Measurements from ENCODE around the gene SUN5. TPM values are rescaled to one million over a fixed set of nuclear protein-coding genes. Genes with fewer than 3 reads are reported as not detected.

SUN5 gene
- total and polyA plus RNA-seq, 2 experiments from 2014 or later, result not detected

GRCh38 chr20:32982617-32983458 is 21.4 kb downstream of the SUN5 start:
- no peaks in the 10 kb centered on the region for H3K9me3 ChIP-seq (ENCODE audit: low read depth)
- H3K36me3 ChIP-seq (replicated peaks; ENCODE audit: insufficient read depth, low read depth), result no peaks in the 10 kb centered on the region
- TF ChIP-seq EZH2phosphoT487 (IDR thresholded peaks at IDR 0.05; ENCODE audit: low read depth, severe bottlenecking, unreplicated experiment), result no peak
- no peak for TF ChIP-seq CTCF (IDR thresholded peaks at IDR 0.05; ENCODE audit: poor library complexity)
- TF ChIP-seq EZH2 (IDR thresholded peaks at IDR 0.05; ENCODE audit: borderline replicate concordance), result no peak
- peak; percentile 53 for DNase-seq (ENCODE audit: low spot score)
- no peak overlapping the region for H3K4me2 ChIP-seq
- H3K4me3 ChIP-seq, result no peak overlapping the region
- no peaks in the 10 kb centered on the region for H4K20me1 ChIP-seq (ENCODE audit: insufficient read depth, poor library complexity, severe bottlenecking)
- H3K9me2 ChIP-seq (replicated peaks; ENCODE audit: insufficient read depth), result no peaks in the 10 kb centered on the region
- no peaks in the 10 kb centered on the region for H3K27me3 ChIP-seq
- no peaks in the 10 kb centered on the region for H3K79me2 ChIP-seq
- H3K27ac ChIP-seq, result no peak overlapping the region
- 76% methylated on average over 10 of the region's 10 CpGs for WGBS (ENCODE audit: low lambda C conversion rate, missing lambda C conversion rate)
- H2AFZ ChIP-seq, result no peak overlapping the region
- H3K4me1 ChIP-seq (ENCODE audit: insufficient read depth), result peaks cover 12% of the 10 kb centered on the region

GRCh38 chr20:32980990-32981389 is 23.2 kb downstream of the SUN5 start:
- Histone ChIP-seq H3K9me3 (ENCODE audit: low read depth) (no peaks in the 10 kb centered on the region), H3K9me2 (replicated peaks; ENCODE audit: insufficient read depth) (no peaks in the 10 kb centered on the region), H3K4me3 (no peak overlapping the region), H3K79me2 (no peaks in the 10 kb centered on the region), H2AFZ (no peak overlapping the region), H3K4me2 (no peak overlapping the region), H3K27me3 (no peaks in the 10 kb centered on the region), H4K20me1 (ENCODE audit: insufficient read depth, poor library complexity, severe bottlenecking) (no peaks in the 10 kb centered on the region), H3K27ac (no peak overlapping the region), H3K36me3 (replicated peaks; ENCODE audit: insufficient read depth, low read depth) (no peaks in the 10 kb centered on the region), H3K4me1 (ENCODE audit: insufficient read depth) (peaks cover 12% of the 10 kb centered on the region)
- 85% methylated on average over 6 of the region's 6 CpGs for WGBS (ENCODE audit: low lambda C conversion rate, missing lambda C conversion rate)
- TF ChIP-seq EZH2phosphoT487 (IDR thresholded peaks at IDR 0.05; ENCODE audit: low read depth, severe bottlenecking, unreplicated experiment) (no peak), CTCF (IDR thresholded peaks at IDR 0.05; ENCODE audit: poor library complexity) (no peak), EZH2 (IDR thresholded peaks at IDR 0.05; ENCODE audit: borderline replicate concordance) (no peak)
- DNase-seq (ENCODE audit: low spot score), result no peak

- no peaks in the 10 kb centered on the region for H3K9me3 ChIP-seq (ENCODE audit: low read depth)
- TF ChIP-seq EZH2 (IDR thresholded peaks at IDR 0.05; ENCODE audit: borderline replicate concordance), result no peak
- no peak for TF ChIP-seq CTCF (IDR thresholded peaks at IDR 0.05; ENCODE audit: poor library complexity)
- no peak for TF ChIP-seq EZH2phosphoT487 (IDR thresholded peaks at IDR 0.05; ENCODE audit: low read depth, severe bottlenecking, unreplicated experiment)
- H3K27ac ChIP-seq, result no peak overlapping the region
- H4K20me1 ChIP-seq (ENCODE audit: insufficient read depth, poor library complexity, severe bottlenecking), result no peaks in the 10 kb centered on the region
- peaks cover 12% of the 10 kb centered on the region for H3K4me1 ChIP-seq (ENCODE audit: insufficient read depth)
- H3K4me2 ChIP-seq, result no peak overlapping the region
- H3K4me3 ChIP-seq, result no peak overlapping the region
- H2AFZ ChIP-seq, result no peak overlapping the region
- DNase-seq (ENCODE audit: low spot score), result peak; percentile 44
- no peaks in the 10 kb centered on the region for H3K79me2 ChIP-seq
- no peaks in the 10 kb centered on the region for H3K27me3 ChIP-seq
- no peaks in the 10 kb centered on the region for H3K36me3 ChIP-seq (replicated peaks; ENCODE audit: insufficient read depth, low read depth)
- H3K9me2 ChIP-seq (replicated peaks; ENCODE audit: insufficient read depth), result no peaks in the 10 kb centered on the region
- WGBS (ENCODE audit: low lambda C conversion rate, missing lambda C conversion rate), result 77% methylated on average over 19 of the region's 19 CpGs
Observed at GRCh38 chr20:32980131-32980941, 23.9 kb downstream of the SUN5 start.

Data from hepatocyte (in vitro differentiated cells).